ENCODE results near the gene CNN1. TPM values are rescaled to one million over a fixed set of nuclear protein-coding genes. Genes with fewer than 3 reads are reported as not detected.

The CNN1 gene
- total and polyA plus RNA-seq, 2 of the 13 experiments (the other 11 are each of a cell fraction or from before 2014, with no cell fraction given): 0.70 to 1.1 TPM

DNA sequence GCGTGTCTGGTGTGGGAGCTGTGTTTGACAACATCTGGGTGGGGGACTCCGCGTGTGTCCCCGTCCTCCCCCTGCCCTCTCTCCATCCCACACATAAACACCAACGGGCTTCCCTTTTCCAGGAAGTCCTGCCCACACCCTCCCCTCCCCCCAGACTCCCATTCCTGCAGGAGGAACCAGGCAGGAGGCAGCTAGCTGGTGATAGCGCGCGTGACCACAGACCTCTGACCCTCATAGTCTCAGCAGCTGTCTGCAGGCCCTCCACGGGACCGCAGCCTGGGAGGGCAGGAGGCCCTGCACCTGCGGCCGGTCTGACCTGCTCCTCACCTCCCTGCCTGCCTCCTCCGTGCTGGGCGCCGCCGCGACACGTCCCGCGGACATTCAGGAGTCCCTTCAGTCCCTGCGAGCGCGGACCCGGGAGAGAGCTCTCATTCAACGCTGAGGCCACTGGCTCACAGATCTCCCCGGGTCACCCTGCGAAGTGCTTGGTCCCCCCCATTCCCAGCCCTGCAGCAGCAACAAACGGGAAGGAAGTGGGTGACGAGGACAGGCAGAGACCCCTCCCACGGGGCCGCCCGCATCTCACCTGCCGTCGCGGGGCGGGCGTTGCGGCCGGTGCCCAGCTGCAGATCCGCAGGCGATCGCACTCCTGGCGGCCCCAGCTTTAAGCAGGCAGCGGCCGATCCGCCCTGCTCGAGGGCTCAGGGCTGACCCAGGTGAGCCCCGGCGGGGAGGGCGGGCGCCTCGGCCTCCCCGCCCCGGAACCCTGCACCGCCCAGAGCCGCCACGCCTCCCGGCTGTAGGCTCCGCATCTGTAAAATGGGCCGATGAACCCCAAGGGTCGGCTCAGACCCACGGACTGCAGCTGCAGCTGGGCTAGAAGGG lies 39.8 kb downstream of the CNN1 start:
- no peak overlapping the region for H2AFZ ChIP-seq (ENCODE audit: low read length)
- peak overlapping the region in 1 of 3 experiments; percentile 47; a peak in 1 of 6 replicates for H3K4me3 ChIP-seq (replicated peaks in 1 of 3; ENCODE audit: insufficient read depth in 1 of 3, low read depth in 2 of 3, low read length in 3 of 3)
- ChIA-PET CTCF (ENCODE audit: low intra/inter-chr PET ratio, low total read pairs) (no interaction called here), POLR2A (interaction anchor here (0.9 to 2.2 kb wide), 2 partner anchors 19 kb away, joined by 3 to 7 read pairs; partner anchors contain the start of gene ELOF1)
- ATAC-seq: peak; percentile 70
- intact Hi-C loops (cut with micrococcal nuclease; ENCODE audit: unreplicated experiment): no loop called here
- WGBS (ENCODE audit: low lambda C conversion rate): 72% methylated on average over 16 of the region's 62 CpGs
- peak overlapping the region; percentile 67 for H3K4me2 ChIP-seq (ENCODE audit: low read depth, low read length)
- DNase-seq (ENCODE audit: low spot score): peak; percentile 31
- no peak overlapping the region for H3K27ac ChIP-seq (ENCODE audit: extremely low read length, insufficient read depth, low read length)
- H3K36me3 ChIP-seq (replicated peaks in 1 of 2; ENCODE audit: control insufficient read depth in 1 of 2, insufficient read depth in 2 of 2, low read length in 2 of 2): no peaks in the 10 kb centered on the region
- H3K79me2 ChIP-seq (ENCODE audit: insufficient read depth, low read length): no peaks in the 10 kb centered on the region
- no TSS peak for BruUV-seq (replicated peaks)
- in situ Hi-C loops (cut with HindIII; ENCODE audit: extremely low pct_ligation_motif_present, low pct_unique_long_range_greater_than_20kb): no loop called here
- H3K9ac ChIP-seq (ENCODE audit: insufficient read depth, low read depth, low read length): peak overlapping the region; percentile 36
- FAIRE-seq: no peak
- no peaks in the 10 kb centered on the region for H3K27me3 ChIP-seq (ENCODE audit: control insufficient read depth in 1 of 2, insufficient read depth in 2 of 2, low read length in 2 of 2)
- no peaks in the 10 kb centered on the region for H3K9me3 ChIP-seq (ENCODE audit: low read length)
- no peaks in the 10 kb centered on the region for H4K20me1 ChIP-seq (ENCODE audit: insufficient read depth, low read length)
- peaks cover 17% of the 10 kb centered on the region for H3K4me1 ChIP-seq (ENCODE audit: insufficient read depth, low read length)
- peak; percentile 41 for TF ChIP-seq RBM39 (IDR thresholded peaks at IDR 0.05; ENCODE audit: low read depth, low read length, poor library complexity, severe bottlenecking)
- TF ChIP-seq ZFX (CRISPR knock-in tag; IDR thresholded peaks at IDR 0.05; ENCODE audit: low read depth): peak; percentile 35; the same call in 1 of the 2 replicates
- peak; percentile 41; the same call in 1 of the 2 replicates for TF ChIP-seq RARA (CRISPR knock-in tag; IDR thresholded peaks at IDR 0.05)
- TF ChIP-seq, protein P1, sequence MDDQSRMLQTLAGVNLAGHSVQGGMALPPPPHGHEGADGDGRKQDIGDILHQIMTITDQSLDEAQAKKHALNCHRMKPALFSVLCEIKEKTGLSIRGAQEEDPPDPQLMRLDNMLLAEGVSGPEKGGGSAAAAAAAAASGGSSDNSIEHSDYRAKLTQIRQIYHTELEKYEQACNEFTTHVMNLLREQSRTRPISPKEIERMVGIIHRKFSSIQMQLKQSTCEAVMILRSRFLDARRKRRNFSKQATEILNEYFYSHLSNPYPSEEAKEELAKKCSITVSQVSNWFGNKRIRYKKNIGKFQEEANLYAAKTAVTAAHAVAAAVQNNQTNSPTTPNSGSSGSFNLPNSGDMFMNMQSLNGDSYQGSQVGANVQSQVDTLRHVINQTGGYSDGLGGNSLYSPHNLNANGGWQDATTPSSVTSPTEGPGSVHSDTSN (CRISPR knock-in tag; IDR thresholded peaks at IDR 0.05; ENCODE audit: borderline replicate concordance): no peak
- TF ChIP-seq RXRA (CRISPR knock-in tag; IDR thresholded peaks at IDR 0.05): peak; percentile 13; the same call in 1 of the 2 replicates
- TF ChIP-seq, protein P2, sequence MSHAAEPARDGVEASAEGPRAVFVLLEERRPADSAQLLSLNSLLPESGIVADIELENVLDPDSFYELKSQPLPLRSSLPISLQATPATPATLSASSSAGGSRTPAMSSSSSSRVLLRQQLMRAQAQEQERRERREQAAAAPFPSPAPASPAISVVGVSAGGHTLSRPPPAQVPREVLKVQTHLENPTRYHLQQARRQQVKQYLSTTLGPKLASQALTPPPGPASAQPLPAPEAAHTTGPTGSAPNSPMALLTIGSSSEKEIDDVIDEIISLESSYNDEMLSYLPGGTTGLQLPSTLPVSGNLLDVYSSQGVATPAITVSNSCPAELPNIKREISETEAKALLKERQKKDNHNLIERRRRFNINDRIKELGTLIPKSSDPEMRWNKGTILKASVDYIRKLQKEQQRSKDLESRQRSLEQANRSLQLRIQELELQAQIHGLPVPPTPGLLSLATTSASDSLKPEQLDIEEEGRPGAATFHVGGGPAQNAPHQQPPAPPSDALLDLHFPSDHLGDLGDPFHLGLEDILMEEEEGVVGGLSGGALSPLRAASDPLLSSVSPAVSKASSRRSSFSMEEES (CRISPR knock-in tag; IDR thresholded peaks at IDR 0.05): 0 out of 2 replicates have a peak, but pooled peaks have one; percentile 40
- TF ChIP-seq SALL1 (CRISPR knock-in tag; IDR thresholded peaks at IDR 0.05): peak; percentile 32; the same call in 1 of the 2 replicates
- TF ChIP-seq, protein P3, sequence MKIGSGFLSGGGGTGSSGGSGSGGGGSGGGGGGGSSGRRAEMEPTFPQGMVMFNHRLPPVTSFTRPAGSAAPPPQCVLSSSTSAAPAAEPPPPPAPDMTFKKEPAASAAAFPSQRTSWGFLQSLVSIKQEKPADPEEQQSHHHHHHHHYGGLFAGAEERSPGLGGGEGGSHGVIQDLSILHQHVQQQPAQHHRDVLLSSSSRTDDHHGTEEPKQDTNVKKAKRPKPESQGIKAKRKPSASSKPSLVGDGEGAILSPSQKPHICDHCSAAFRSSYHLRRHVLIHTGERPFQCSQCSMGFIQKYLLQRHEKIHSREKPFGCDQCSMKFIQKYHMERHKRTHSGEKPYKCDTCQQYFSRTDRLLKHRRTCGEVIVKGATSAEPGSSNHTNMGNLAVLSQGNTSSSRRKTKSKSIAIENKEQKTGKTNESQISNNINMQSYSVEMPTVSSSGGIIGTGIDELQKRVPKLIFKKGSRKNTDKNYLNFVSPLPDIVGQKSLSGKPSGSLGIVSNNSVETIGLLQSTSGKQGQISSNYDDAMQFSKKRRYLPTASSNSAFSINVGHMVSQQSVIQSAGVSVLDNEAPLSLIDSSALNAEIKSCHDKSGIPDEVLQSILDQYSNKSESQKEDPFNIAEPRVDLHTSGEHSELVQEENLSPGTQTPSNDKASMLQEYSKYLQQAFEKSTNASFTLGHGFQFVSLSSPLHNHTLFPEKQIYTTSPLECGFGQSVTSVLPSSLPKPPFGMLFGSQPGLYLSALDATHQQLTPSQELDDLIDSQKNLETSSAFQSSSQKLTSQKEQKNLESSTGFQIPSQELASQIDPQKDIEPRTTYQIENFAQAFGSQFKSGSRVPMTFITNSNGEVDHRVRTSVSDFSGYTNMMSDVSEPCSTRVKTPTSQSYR (CRISPR knock-in tag; IDR thresholded peaks at IDR 0.05; ENCODE audit: borderline replicate concordance): peak; percentile 80; the same call in 1 of the 2 replicates
- TF ChIP-seq BHLHE40 (IDR thresholded peaks at IDR 0.05; ENCODE audit: low read length): peak; percentile 25; the same call in 1 of the 2 replicates
- no peak for TF ChIP-seq HNF4G (IDR thresholded peaks at IDR 0.05; ENCODE audit: borderline replicate concordance, low read depth, low read length)
- 0 out of 2 replicates have a peak, but pooled peaks have one; percentile 18 for TF ChIP-seq HNF4G (CRISPR knock-in tag; IDR thresholded peaks at IDR 0.05; ENCODE audit: borderline replicate concordance, low read depth)
- peak; percentile 11; the same call in 1 of the 2 replicates for TF ChIP-seq ZNF558 (CRISPR knock-in tag; IDR thresholded peaks at IDR 0.05; ENCODE audit: borderline replicate concordance)
- TF ChIP-seq ADNP (CRISPR knock-in tag; IDR thresholded peaks at IDR 0.05): no peak
- no peak for TF ChIP-seq KLF11 (CRISPR knock-in tag; IDR thresholded peaks at IDR 0.05)
- TF ChIP-seq, protein P4, sequence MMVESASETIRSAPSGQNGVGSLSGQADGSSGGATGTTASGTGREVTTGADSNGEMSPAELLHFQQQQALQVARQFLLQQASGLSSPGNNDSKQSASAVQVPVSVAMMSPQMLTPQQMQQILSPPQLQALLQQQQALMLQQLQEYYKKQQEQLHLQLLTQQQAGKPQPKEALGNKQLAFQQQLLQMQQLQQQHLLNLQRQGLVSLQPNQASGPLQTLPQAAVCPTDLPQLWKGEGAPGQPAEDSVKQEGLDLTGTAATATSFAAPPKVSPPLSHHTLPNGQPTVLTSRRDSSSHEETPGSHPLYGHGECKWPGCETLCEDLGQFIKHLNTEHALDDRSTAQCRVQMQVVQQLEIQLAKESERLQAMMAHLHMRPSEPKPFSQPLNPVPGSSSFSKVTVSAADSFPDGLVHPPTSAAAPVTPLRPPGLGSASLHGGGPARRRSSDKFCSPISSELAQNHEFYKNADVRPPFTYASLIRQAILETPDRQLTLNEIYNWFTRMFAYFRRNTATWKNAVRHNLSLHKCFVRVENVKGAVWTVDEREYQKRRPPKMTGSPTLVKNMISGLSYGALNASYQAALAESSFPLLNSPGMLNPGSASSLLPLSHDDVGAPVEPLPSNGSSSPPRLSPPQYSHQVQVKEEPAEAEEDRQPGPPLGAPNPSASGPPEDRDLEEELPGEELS (CRISPR knock-in tag; IDR thresholded peaks at IDR 0.05): 0 out of 2 replicates have a peak, but pooled peaks have one; percentile 0

Measured in HepG2 (cell line).